ENCODE results near the gene CCNA2. TPM values are rescaled to one million over a fixed set of nuclear protein-coding genes. Genes with fewer than 3 reads are reported as not detected.
A peak's percentile ranks its signal among the peaks of the same experiment; 100 is the strongest.

CCNA2 gene
- total RNA-seq, 4 donors from 2014 or later = 0.44 to 5.5 (median 3.0) TPM

DNA sequence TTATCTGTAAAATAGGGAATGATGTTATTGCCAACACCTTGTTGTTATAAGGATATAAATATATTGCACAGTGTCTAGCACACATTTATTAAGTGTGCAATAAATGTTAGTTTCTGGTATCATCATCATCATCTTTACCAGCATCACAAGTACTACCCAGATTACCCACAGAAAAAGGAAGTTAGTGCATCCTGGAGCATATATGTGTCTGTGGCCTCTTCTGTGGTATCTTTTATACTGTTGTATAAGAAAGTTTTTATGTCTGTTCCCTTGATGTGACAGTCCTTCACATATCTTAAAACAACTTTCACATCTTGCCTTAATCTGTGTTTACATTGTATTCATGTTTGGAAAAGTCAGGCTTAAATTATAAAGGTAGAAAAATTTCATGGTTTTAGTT, 12.6 kb downstream of the CCNA2 start:
- TF ChIP-seq, protein P1, sequence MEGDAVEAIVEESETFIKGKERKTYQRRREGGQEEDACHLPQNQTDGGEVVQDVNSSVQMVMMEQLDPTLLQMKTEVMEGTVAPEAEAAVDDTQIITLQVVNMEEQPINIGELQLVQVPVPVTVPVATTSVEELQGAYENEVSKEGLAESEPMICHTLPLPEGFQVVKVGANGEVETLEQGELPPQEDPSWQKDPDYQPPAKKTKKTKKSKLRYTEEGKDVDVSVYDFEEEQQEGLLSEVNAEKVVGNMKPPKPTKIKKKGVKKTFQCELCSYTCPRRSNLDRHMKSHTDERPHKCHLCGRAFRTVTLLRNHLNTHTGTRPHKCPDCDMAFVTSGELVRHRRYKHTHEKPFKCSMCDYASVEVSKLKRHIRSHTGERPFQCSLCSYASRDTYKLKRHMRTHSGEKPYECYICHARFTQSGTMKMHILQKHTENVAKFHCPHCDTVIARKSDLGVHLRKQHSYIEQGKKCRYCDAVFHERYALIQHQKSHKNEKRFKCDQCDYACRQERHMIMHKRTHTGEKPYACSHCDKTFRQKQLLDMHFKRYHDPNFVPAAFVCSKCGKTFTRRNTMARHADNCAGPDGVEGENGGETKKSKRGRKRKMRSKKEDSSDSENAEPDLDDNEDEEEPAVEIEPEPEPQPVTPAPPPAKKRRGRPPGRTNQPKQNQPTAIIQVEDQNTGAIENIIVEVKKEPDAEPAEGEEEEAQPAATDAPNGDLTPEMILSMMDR (IDR thresholded peaks at IDR 0.05) = no peak
- ATAC-seq (ENCODE audit: low FRiP score) (no peak), DNase-seq (ENCODE audit: low spot score) (no peak)

DNA sequence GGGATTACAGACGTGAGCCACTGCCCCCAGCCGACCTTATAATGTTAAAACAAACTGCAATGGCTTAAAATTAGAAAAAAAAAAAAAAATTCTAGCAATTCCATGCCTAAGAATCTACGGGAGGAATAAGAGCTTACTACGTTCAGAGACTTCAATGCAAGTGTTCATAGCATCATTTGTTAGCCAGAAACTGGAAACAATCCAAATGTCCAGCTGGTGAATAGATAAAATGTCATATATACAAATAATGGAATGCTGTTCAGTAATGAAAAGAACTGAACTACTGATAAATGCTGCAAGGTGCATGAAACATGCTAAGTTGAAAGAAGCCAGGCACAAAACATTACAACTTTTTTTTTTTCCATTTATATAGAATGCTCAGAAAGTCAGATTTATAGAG, 17.3 kb downstream of the CCNA2 start:
- DNase-seq (ENCODE audit: low spot score) (no peak), ATAC-seq (ENCODE audit: low FRiP score) (no peak)
- TF ChIP-seq, protein P1 (IDR thresholded peaks at IDR 0.05) = no peak

DNA sequence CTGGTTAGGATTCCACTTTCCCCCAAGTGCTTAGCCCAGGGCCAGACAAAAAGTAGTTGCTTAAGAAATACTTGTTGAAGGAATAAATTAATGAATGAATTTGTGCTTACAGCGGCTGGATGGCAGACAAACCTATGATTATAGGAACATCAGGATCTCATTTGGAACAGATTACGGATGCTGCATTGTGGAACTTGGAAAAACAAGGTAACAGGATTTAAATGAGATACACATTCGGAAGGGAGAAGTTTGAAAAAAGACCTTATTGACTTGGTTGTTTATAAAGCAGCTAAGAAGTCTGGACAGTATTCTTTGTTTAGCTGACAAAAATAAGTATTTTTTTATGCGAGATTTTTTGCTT, 22.0 kb downstream of the CCNA2 start:
- TF ChIP-seq, protein P1 (IDR thresholded peaks at IDR 0.05) = no peak
- DNase-seq (ENCODE audit: low spot score) (no peak), ATAC-seq (ENCODE audit: low FRiP score) (peak; percentile 7)

DNA sequence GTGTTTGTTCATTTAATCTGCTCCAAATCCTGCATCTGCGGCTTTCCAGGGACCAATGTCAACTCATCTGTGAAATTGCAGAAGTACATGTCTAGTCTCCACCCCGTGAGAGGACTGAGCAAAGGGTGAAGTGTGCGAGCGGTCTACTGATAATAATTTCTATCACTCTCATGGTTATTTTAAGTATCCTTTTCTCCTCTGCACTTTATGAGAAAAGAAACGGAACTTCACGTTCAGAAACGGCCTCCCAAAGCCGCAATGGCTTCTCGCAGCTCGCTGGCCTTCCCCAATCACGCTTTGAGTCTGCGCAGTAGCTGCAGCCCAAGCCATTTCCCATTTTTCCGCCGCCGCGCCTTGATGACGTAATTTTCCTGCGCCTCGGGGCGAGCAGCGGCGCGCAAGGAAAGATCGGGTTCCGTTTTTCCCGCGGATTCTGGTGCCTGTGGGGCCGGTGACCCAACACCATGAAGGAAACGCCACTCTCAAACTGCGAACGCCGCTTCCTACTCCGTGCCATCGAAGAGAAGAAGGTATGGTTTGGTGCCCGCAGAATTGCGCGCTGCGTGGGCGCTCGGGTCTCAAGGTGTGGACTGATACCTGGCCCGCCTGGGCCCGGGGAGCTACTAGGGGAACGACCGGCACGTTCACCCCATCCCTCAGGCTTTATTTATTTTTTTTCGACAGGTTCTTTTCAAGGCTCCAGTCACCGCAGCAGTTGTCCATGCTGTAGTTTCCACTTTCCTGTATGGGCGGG, 22.5 kb downstream of the CCNA2 start, which contains the start of gene EXOSC9:
Gene EXOSC9, plus strand, starts transcription at position 363 of the 754 bp plus-strand sequence. Its CDS starts 102 bp downstream, at position 465.
- DNase-seq (ENCODE audit: low spot score) = peak; percentile 95
- TF ChIP-seq, protein P1 (IDR thresholded peaks at IDR 0.05) = no peak
- peak; percentile 93 for ATAC-seq (ENCODE audit: low FRiP score)

DNA sequence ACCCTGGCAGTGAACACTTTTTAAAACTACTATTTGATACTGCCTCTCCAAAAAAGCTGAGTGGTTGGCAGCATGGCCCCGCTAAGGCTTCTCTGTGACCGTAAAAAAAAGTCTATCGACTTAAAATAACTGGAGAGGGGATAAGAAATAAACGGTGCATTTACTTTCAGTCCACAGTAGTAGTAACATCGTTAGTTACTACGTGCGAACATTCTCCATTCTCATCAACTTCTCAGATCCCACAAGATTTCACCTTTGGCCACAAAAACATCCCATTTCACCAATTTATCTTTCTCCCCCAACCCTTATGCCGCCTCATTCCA, 23.1 kb downstream of the CCNA2 start:
- TF ChIP-seq, protein P1 (IDR thresholded peaks at IDR 0.05) = no peak
- ATAC-seq (ENCODE audit: low FRiP score) (no peak), DNase-seq (ENCODE audit: low spot score) (no peak)

DNA sequence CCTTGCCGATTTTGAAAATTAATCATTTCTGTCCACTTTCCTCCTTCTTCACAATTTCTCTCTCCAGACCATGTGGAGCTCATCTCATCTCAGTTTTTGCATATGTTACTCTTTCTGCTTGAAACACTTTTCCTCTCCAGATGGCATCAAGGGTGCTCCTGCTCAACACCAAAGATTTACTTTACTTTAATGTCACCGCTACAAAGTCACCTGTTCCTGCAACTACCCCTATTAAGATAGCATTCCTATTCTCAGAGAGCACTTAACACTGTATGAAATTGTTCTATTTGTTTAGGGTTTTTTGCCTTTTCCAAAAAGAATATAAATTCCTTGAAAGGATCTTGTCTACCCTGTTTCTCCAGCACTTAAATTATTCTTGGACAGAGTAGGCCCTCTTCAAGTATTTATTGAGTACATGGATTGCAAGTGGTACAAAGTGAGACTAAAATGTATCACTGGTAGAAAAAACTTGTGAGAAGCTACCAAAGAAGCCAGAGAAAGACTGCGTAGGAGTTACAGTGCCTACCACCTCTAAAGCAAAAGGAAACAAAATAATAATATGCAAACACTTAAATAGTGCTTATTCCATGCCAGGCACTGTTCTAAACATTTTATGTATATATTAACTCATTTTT, 23.7 kb downstream of the CCNA2 start:
- DNase-seq (ENCODE audit: low spot score) = no peak
- TF ChIP-seq, protein P1 (IDR thresholded peaks at IDR 0.05) = no peak
- ATAC-seq (ENCODE audit: low FRiP score) = no peak

All from omental fat pad (tissue), 4 donors.